Panc1 (cell line): ENCODE measurements around the gene SLC2A2. TPM values are rescaled to one million over a fixed set of nuclear protein-coding genes. Genes with fewer than 3 reads are reported as not detected.

Experiments used
- ATAC-seq: fragments of 200-7000 bp; cut with Tn5 transposase; 2 replicates; pipeline ENCODE4 v1.9.1; 2020; ENCODE audit warnings: mild to moderate bottlenecking, moderate library complexity
- BruUV-seq: library from RNA; stranded (reverse); fragments of 400-500 nt; replicated peaks from 2 replicates; lab custom pipeline; 2021; lab: Mats Ljungman, UMichigan
- CTCF ChIA-PET: fragments of 300-600 bp; sonication (Branson Sonifier 250); formaldehyde crosslinking; loops from one replicate; lab custom pipeline; 2022; ENCODE audit warnings: antibody characterized with exemption; lab: Charles Lee
- POLR2A ChIA-PET: fragments of 300-600 bp; sonication (Branson Sonifier 250); formaldehyde crosslinking; loops from one replicate; lab custom pipeline; 2022; ENCODE audit warnings: antibody characterized with exemption; lab: Charles Lee
- DNase-seq: peaks from one replicate; pipeline ENCODE4 v3.0.0-alpha.2; 2010; ENCODE audit warnings: low read depth, low spot score
- H3K27ac ChIP-seq: 2 replicates; pipeline ENCODE4 v1.5.1; 2011; ENCODE audit warnings: mild to moderate bottlenecking, low read length, inconsistent platforms
- H3K27me3 ChIP-seq: fragments of 200-500 bp; sonication (Bioruptor generic); 2 replicates; pipeline ENCODE4 v1.6.0; 2014; ENCODE audit warnings: low read length, inconsistent platforms; ENCODE audit not compliant: control insufficient read depth, insufficient read depth
- H3K36me3 ChIP-seq: fragments of 200-500 bp; sonication (Bioruptor generic); 2 replicates; pipeline ENCODE4 v1.5.1; 2014; ENCODE audit warnings: inconsistent platforms, mild to moderate bottlenecking, low read length, moderate library complexity; ENCODE audit not compliant: control insufficient read depth, insufficient read depth
- H3K4me1 ChIP-seq: 2 replicates; pipeline ENCODE4 v1.5.1; 2011; ENCODE audit warnings: inconsistent platforms, mild to moderate bottlenecking, low read length, moderate library complexity; ENCODE audit not compliant: control insufficient read depth, insufficient read depth
- H3K4me3 ChIP-seq, 2 experiments: 2 replicates each; pipeline ENCODE4 v1.5.1; 2011 to 2012; ENCODE audit warnings: low read depth in 2 of 2, low read length in 2 of 2, mild to moderate bottlenecking in 2 of 2, inconsistent platforms in 1 of 2, moderate library complexity in 1 of 2
- H3K9me3 ChIP-seq: fragments of 200-500 bp; sonication (Bioruptor generic); 2 replicates; pipeline ENCODE4 v1.5.1; 2014; ENCODE audit warnings: low read depth, mild to moderate bottlenecking, inconsistent platforms, low read length, moderate library complexity; ENCODE audit not compliant: control insufficient read depth, insufficient read depth
- CTCF ChIP-seq: fragments of 450-650 bp; IDR thresholded peaks from 2 replicates; pipeline ENCODE4 v1.5.1; 2017; ENCODE audit warnings: mild to moderate bottlenecking
- POLR2AphosphoS5 ChIP-seq: IDR thresholded peaks from 2 replicates; pipeline ENCODE4 v1.6.1; 2012; ENCODE audit warnings: mild to moderate bottlenecking, low read depth, low read length, moderate library complexity
- REST ChIP-seq, 2 experiments: IDR thresholded peaks; 2 replicates each; pipeline ENCODE4 v1.6.1; 2011 to 2012; ENCODE audit warnings: low read depth in 2 of 2, control low read depth in 1 of 2, low read length in 1 of 2, mild to moderate bottlenecking in 1 of 2, moderate library complexity in 1 of 2; ENCODE audit not compliant: insufficient read depth in 1 of 2
- SIN3A ChIP-seq: IDR thresholded peaks from 2 replicates; pipeline ENCODE4 v1.6.1; 2012; ENCODE audit warnings: low read depth, mild to moderate bottlenecking, low read length, moderate library complexity, borderline replicate concordance; ENCODE audit not compliant: insufficient read depth
- TCF7L2 ChIP-seq: IDR thresholded peaks from 2 replicates; pipeline ENCODE4 v1.6.1; 2011; ENCODE audit warnings: mild to moderate bottlenecking, low read depth, low read length, inconsistent platforms
- in situ Hi-C: cut with HindIII; loops from 2 replicates; pipeline ENCODE4 v1.10.0; 2016; ENCODE audit warnings: low sequenced_read_pairs, low pct_unique_long_range_greater_than_20kb
- intact Hi-C: fragments of 100-400 bp; cut with micrococcal nuclease; formaldehyde crosslinking; loops from one replicate; pipeline ENCODE4 v1.10.0; 2022; ENCODE audit not compliant: unreplicated experiment
- total RNA-seq: library from RNA; stranded (reverse); gene quantifications from one replicate; pipeline ENCODE4 v1.2.1, GENCODE V29; 2021; ENCODE audit not compliant: unreplicated experiment

SLC2A2 gene
- total RNA-seq, 1 experiment from 2014 or later, result 0.13 TPM

GRCh38 chr3:170962411-170962810, 64.1 kb downstream of the SLC2A2 start:
- no TSS peak for BruUV-seq
- in situ Hi-C loops, result no loop called here

More at GRCh38 chr3:170962411-170962810, 64.1 kb downstream of the SLC2A2 start:
- ChIA-PET CTCF (interaction anchor here (0.8 to 1.2 kb wide), 3 partner anchors 39 to 810 kb away, joined by 3 to 4 read pairs (median 3); no protein-coding TSS in a partner anchor), POLR2A (no interaction called here)
- Histone ChIP-seq H3K9me3 (no peaks in the 10 kb centered on the region), H3K36me3 (no peaks in the 10 kb centered on the region), H3K27me3 (no peaks in the 10 kb centered on the region), H3K27ac (no peak overlapping the region), H3K4me3 (no peak overlapping the region), H3K4me1 (no peaks in the 10 kb centered on the region)
- no peak for TF ChIP-seq SIN3A
- TF ChIP-seq REST (IDR thresholded peaks at IDR 0.05; ENCODE audit: insufficient read depth in 1 of 2, low read depth in 2 of 2, low read length in 1 of 2), result no peak
- TF ChIP-seq TCF7L2, result no peak
- no peak for TF ChIP-seq CTCF
- TF ChIP-seq POLR2AphosphoS5, result no peak
- DNase-seq (no peak), ATAC-seq (no peak)
- intact Hi-C loops, result loop anchor here (5.0 kb wide), 2 partner anchors 205 to 605 kb away; no protein-coding TSS in a partner anchor
